NAMALWA (cell line): ENCODE measurements around the gene TAC4.

Source experiments
- DNase-seq: peaks from one replicate; pipeline ENCODE4 v3.0.0-alpha.2; 2015; ENCODE audit warnings: low spot score

The TAC4 gene

GRCh38 chr17:49872754-49873377 lies 25.0 kb upstream of the TAC4 start:
- DNase-seq, result no peak

- no peak for DNase-seq
These were observed 23.3 kb upstream of the TAC4 start for GRCh38 chr17:49871211-49871610.

GRCh38 chr17:49870298-49870697 lies 22.4 kb upstream of the TAC4 start:
- DNase-seq, result no peak

- DNase-seq, result no peak
These were observed 21.1 kb upstream of the TAC4 start for GRCh38 chr17:49869038-49869374.

GRCh38 chr17:49866882-49867413 lies 19.1 kb upstream of the TAC4 start:
- no peak for DNase-seq

- DNase-seq, result no peak
These were observed 18.1 kb upstream of the TAC4 start for GRCh38 chr17:49866019-49866380.

- DNase-seq, result no peak
These were observed 15.0 kb upstream of the TAC4 start for GRCh38 chr17:49862781-49863331.

- peak; percentile 62 for DNase-seq
These were observed 13.4 kb upstream of the TAC4 start for GRCh38 chr17:49861150-49861884.

- no peak for DNase-seq
These were observed 12.4 kb upstream of the TAC4 start for GRCh38 chr17:49859991-49860953.

- DNase-seq, result no peak
These were observed 10.9 kb upstream of the TAC4 start for GRCh38 chr17:49858796-49859195.

GRCh38 chr17:49854126-49854525 lies 6.3 kb upstream of the TAC4 start:
- no peak for DNase-seq

GRCh38 chr17:49853470-49854015 lies 5.7 kb upstream of the TAC4 start:
- no peak for DNase-seq

GRCh38 chr17:49851387-49852291 lies 3.8 kb upstream of the TAC4 start:
- DNase-seq, result peak; percentile 42

- no peak for DNase-seq
These were observed 3.0 kb upstream of the TAC4 start for GRCh38 chr17:49850772-49851386.

- DNase-seq, result no peak
These were observed 2.3 kb upstream of the TAC4 start for GRCh38 chr17:49850218-49850610.

- DNase-seq, result no peak
These were observed 870 bp upstream of the TAC4 start for GRCh38 chr17:49848739-49849138.

- DNase-seq, result no peak
These were observed 744 bp downstream of the TAC4 start for GRCh38 chr17:49846938-49847712.

- no peak for DNase-seq
These were observed 2.5 kb downstream of the TAC4 start for GRCh38 chr17:49845321-49845720.

GRCh38 chr17:49843774-49844350 lies 4.0 kb downstream of the TAC4 start:
- peak; percentile 44 for DNase-seq
